IMR-90 (cell line): ENCODE results near the gene IQCF2.

Experiments used
- BHLHE40 ChIP-seq: fragments of 150-350 bp; IDR thresholded peaks from 2 replicates; pipeline ENCODE4 v1.6.1; 2016; ENCODE audit warnings: mild to moderate bottlenecking, low read depth, low read length
- CEBPB ChIP-seq: IDR thresholded peaks from 2 replicates; pipeline ENCODE4 v1.6.1; 2012; ENCODE audit warnings: low read depth, low read length, improper control_type of control experiment
- MAFK ChIP-seq: IDR thresholded peaks from 2 replicates; pipeline ENCODE4 v1.6.1; 2012; ENCODE audit warnings: low read depth, low read length, improper control_type of control experiment
- MAZ ChIP-seq: IDR thresholded peaks from 2 replicates; pipeline ENCODE4 v1.6.1; 2012; ENCODE audit warnings: low read depth, mild to moderate bottlenecking, low read length, improper control_type of control experiment, moderate library complexity, borderline replicate concordance
- MXI1 ChIP-seq: IDR thresholded peaks from 2 replicates; pipeline ENCODE4 v1.6.1; 2012; ENCODE audit warnings: low read depth, mild to moderate bottlenecking, low read length, moderate library complexity, borderline replicate concordance
- POLR2A ChIP-seq: IDR thresholded peaks from 2 replicates; pipeline ENCODE4 v1.6.1; 2012; ENCODE audit warnings: mild to moderate bottlenecking, low read depth, low read length
- RAD21 ChIP-seq: IDR thresholded peaks from 2 replicates; pipeline ENCODE4 v1.6.1; 2012; ENCODE audit warnings: low read length, improper control_type of control experiment
- RCOR1 ChIP-seq: IDR thresholded peaks from 2 replicates; pipeline ENCODE4 v1.6.1; 2012; ENCODE audit warnings: mild to moderate bottlenecking, low read length, improper control_type of control experiment; ENCODE audit not compliant: insufficient replicate concordance
- RFX5 ChIP-seq: IDR thresholded peaks from 2 replicates; pipeline ENCODE4 v1.8.0; 2012; ENCODE audit warnings: low read depth, mild to moderate bottlenecking, low read length, moderate library complexity
- SMC3 ChIP-seq: fragments of 150-350 bp; IDR thresholded peaks from 2 replicates; pipeline ENCODE4 v1.6.1; 2016; ENCODE audit warnings: low read depth, mild to moderate bottlenecking, antibody characterized with exemption, low read length, moderate library complexity
- TF ChIP-seq, protein P1 (sequence below): conservative IDR thresholded peaks from 2 replicates; pipeline ENCODE4 v1.5.1; 2012; ENCODE audit warnings: mild to moderate bottlenecking, low read depth, low read length, improper control_type of control experiment
- TF ChIP-seq, protein P2 (sequence below): fragments of 150-350 bp; IDR thresholded peaks from 2 replicates; pipeline ENCODE4 v1.6.1; 2017; ENCODE audit warnings: mild to moderate bottlenecking, antibody characterized with exemption, low read length, low read depth

- TF ChIP-seq, protein P1, sequence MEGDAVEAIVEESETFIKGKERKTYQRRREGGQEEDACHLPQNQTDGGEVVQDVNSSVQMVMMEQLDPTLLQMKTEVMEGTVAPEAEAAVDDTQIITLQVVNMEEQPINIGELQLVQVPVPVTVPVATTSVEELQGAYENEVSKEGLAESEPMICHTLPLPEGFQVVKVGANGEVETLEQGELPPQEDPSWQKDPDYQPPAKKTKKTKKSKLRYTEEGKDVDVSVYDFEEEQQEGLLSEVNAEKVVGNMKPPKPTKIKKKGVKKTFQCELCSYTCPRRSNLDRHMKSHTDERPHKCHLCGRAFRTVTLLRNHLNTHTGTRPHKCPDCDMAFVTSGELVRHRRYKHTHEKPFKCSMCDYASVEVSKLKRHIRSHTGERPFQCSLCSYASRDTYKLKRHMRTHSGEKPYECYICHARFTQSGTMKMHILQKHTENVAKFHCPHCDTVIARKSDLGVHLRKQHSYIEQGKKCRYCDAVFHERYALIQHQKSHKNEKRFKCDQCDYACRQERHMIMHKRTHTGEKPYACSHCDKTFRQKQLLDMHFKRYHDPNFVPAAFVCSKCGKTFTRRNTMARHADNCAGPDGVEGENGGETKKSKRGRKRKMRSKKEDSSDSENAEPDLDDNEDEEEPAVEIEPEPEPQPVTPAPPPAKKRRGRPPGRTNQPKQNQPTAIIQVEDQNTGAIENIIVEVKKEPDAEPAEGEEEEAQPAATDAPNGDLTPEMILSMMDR, result no peak
- TF ChIP-seq SMC3 (no peak), POLR2A (no peak), MAZ (no peak), BHLHE40 (no peak), MAFK (no peak), RFX5 (no peak), CEBPB (no peak), RCOR1 (no peak), RAD21 (no peak), MXI1 (no peak)
- TF ChIP-seq, protein P2, sequence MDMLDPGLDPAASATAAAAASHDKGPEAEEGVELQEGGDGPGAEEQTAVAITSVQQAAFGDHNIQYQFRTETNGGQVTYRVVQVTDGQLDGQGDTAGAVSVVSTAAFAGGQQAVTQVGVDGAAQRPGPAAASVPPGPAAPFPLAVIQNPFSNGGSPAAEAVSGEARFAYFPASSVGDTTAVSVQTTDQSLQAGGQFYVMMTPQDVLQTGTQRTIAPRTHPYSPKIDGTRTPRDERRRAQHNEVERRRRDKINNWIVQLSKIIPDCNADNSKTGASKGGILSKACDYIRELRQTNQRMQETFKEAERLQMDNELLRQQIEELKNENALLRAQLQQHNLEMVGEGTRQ, result no peak
Measured at GRCh38 chr3:51819709-51820406, 41.6 kb upstream of the IQCF2 start.
